ENCODE data around the gene SP5.

The SP5 gene

DNA sequence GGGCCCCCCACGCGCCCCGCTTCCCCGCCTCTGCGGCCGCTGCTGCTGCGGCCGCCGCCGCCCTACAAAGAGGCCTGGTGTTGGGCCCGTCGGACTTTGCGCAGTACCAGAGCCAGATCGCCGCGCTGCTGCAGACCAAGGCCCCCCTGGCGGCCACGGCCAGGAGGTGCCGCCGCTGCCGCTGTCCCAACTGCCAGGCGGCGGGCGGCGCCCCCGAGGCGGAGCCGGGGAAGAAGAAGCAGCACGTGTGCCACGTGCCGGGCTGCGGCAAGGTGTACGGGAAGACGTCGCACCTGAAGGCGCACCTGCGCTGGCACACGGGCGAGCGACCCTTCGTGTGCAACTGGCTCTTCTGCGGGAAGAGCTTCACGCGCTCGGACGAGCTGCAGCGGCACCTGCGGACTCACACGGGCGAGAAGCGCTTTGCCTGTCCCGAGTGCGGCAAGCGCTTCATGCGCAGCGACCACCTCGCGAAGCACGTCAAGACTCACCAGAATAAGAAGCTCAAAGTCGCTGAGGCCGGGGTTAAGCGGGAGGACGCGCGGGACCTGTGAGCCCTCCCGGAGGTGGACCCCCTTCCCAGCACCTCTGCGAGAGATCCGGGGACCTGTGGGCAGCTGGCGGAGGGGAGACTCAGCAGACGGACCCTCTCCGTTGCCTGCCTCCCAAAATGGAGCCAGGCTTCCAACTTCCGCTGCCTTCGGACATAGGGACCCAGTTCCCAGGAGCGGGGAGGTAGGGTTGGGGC is 1.9 kb downstream of the SP5 start:
- no peak for TF ChIP-seq TAF1 (IDR thresholded peaks at IDR 0.05; ENCODE audit: borderline replicate concordance, insufficient read depth, low read length)
- no peak for TF ChIP-seq FOXP2 (optimal IDR thresholded peaks at IDR 0.05; ENCODE audit: borderline replicate concordance, extremely low read depth, extremely low read length, insufficient read depth)
- TF ChIP-seq SIN3A (IDR thresholded peaks at IDR 0.05; ENCODE audit: borderline replicate concordance, insufficient read depth, low read length), result no peak
- TF ChIP-seq, protein P1, sequence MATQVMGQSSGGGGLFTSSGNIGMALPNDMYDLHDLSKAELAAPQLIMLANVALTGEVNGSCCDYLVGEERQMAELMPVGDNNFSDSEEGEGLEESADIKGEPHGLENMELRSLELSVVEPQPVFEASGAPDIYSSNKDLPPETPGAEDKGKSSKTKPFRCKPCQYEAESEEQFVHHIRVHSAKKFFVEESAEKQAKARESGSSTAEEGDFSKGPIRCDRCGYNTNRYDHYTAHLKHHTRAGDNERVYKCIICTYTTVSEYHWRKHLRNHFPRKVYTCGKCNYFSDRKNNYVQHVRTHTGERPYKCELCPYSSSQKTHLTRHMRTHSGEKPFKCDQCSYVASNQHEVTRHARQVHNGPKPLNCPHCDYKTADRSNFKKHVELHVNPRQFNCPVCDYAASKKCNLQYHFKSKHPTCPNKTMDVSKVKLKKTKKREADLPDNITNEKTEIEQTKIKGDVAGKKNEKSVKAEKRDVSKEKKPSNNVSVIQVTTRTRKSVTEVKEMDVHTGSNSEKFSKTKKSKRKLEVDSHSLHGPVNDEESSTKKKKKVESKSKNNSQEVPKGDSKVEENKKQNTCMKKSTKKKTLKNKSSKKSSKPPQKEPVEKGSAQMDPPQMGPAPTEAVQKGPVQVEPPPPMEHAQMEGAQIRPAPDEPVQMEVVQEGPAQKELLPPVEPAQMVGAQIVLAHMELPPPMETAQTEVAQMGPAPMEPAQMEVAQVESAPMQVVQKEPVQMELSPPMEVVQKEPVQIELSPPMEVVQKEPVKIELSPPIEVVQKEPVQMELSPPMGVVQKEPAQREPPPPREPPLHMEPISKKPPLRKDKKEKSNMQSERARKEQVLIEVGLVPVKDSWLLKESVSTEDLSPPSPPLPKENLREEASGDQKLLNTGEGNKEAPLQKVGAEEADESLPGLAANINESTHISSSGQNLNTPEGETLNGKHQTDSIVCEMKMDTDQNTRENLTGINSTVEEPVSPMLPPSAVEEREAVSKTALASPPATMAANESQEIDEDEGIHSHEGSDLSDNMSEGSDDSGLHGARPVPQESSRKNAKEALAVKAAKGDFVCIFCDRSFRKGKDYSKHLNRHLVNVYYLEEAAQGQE (IDR thresholded peaks at IDR 0.05; ENCODE audit: insufficient read depth in 1 of 2, low read depth in 2 of 2, low read length in 2 of 2), result no peak
- TF ChIP-seq POLR2AphosphoS5 (IDR thresholded peaks at IDR 0.05; ENCODE audit: low read depth, low read length), result no peak

DNA sequence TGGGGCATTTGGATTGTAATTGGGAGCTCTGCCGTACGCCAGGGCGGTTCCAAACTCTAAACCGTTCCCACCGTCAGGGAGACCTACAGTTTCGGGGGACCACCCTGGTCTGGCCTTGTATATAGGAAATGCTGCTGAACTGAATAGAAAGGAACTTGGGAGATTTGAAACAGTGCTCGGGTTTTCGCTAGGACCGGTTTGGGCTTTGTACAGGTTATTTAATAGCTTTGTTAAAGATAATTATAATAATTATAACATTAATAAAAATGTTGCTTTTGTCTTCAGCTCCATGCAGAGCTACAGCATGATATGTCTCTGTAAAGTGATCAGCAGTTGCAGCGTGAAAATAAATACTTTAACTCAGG is 2.4 kb downstream of the SP5 start:
- no peak for TF ChIP-seq FOXP2 (optimal IDR thresholded peaks at IDR 0.05; ENCODE audit: borderline replicate concordance, extremely low read depth, extremely low read length, insufficient read depth)
- TF ChIP-seq, protein P1 (IDR thresholded peaks at IDR 0.05; ENCODE audit: insufficient read depth in 1 of 2, low read depth in 2 of 2, low read length in 2 of 2), result no peak
- TF ChIP-seq SIN3A (IDR thresholded peaks at IDR 0.05; ENCODE audit: borderline replicate concordance, insufficient read depth, low read length), result no peak
- TF ChIP-seq POLR2AphosphoS5 (IDR thresholded peaks at IDR 0.05; ENCODE audit: low read depth, low read length), result no peak

DNA sequence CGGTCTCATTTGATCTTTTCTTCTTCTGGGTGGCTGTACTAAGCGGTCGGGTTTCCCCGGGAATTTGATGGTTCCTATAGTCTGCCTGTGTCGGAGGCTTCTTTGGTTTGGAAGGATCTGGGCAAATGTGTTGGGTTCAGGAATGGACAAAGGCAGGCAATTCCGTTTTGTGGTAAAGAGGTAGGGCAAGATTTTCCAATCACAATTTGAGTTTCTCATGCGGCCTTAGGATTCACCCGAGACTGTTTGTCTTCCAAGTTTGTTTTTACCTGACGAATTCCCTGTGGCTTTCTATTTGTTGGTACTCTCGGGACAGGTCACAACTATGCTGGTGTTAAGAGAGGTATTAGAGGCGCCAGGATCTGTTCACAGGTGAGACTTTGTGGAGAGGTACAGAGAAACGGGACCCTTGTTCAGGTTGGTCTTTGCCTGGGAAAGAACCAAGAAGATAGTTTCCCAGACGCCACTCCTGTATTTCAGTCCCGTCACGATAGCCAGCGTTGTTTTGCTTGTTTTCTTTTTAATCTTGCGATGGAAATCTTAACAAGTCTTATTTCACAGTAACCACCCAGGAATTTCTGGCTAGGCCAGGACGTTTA is 3.0 kb downstream of the SP5 start:
- TF ChIP-seq SIN3A (IDR thresholded peaks at IDR 0.05; ENCODE audit: borderline replicate concordance, insufficient read depth, low read length) (no peak), POLR2AphosphoS5 (IDR thresholded peaks at IDR 0.05; ENCODE audit: low read depth, low read length) (no peak), TAF1 (IDR thresholded peaks at IDR 0.05; ENCODE audit: borderline replicate concordance, insufficient read depth, low read length) (no peak), FOXP2 (optimal IDR thresholded peaks at IDR 0.05; ENCODE audit: borderline replicate concordance, extremely low read depth, extremely low read length, insufficient read depth) (no peak)
- TF ChIP-seq, protein P1 (IDR thresholded peaks at IDR 0.05; ENCODE audit: insufficient read depth in 1 of 2, low read depth in 2 of 2, low read length in 2 of 2), result no peak

DNA sequence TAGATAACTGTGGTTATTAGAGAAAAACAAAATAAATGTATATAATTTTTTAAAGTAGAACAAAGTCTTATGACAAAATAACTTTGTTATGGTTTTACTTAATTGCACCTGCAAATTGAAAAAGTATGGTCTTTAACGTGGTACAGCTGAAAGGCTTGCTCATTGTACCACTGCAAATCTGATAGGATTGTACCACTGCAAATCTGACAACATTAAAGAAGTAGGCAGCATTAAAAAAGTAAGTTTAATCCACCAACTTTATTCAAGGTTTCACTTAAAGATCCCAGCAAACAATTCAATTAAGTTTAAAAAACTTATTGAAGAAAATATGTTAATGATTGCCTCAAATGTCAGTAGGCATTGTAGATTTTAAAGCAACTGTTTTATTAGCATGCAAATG is 4.7 kb downstream of the SP5 start:
- TF ChIP-seq POLR2AphosphoS5 (IDR thresholded peaks at IDR 0.05; ENCODE audit: low read depth, low read length), result no peak
- no peak for TF ChIP-seq TAF1 (IDR thresholded peaks at IDR 0.05; ENCODE audit: borderline replicate concordance, insufficient read depth, low read length)
- TF ChIP-seq SIN3A (IDR thresholded peaks at IDR 0.05; ENCODE audit: borderline replicate concordance, insufficient read depth, low read length), result no peak

DNA sequence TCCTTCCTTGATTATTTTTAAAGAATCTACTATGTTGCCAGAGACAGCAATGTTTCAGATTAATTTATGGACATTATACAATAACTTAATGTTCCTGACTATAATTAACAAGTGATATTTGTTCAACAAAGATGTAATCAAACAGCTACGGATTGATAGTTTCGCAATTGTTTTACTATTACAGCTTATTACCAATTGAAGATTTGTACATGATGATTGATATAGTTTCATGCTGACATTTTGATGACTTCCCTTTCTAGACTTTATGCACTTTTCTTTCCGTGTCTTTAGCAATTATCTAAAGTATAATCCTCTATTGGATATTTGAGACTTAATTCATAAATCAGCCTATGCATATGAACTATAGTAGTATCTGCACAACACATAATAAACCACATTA is 6.5 kb downstream of the SP5 start:
- TF ChIP-seq SIN3A (IDR thresholded peaks at IDR 0.05; ENCODE audit: borderline replicate concordance, insufficient read depth, low read length), result no peak
- TF ChIP-seq, protein P1 (IDR thresholded peaks at IDR 0.05; ENCODE audit: insufficient read depth in 1 of 2, low read depth in 2 of 2, low read length in 2 of 2), result no peak

Measured in PFSK-1 (cell line).